ENCODE results near the gene PPP2CA. TPM values are rescaled to one million over a fixed set of nuclear protein-coding genes. Genes with fewer than 3 reads are reported as not detected.
"Not testable (repeated sequence)": the region's sequence is repeated elsewhere in the genome, so short reads cannot be mapped to it uniquely, and the experiment has no call there.

The PPP2CA gene
- total RNA-seq, 1 donor from 2014 or later: 214 TPM

- DNase-seq (ENCODE audit: low spot score): no peak
- intact Hi-C loops (cut with DNase I): no loop called here
Observed at GRCh38 chr5:134161513-134162395, 64.1 kb downstream of the PPP2CA start.

GRCh38 chr5:134153657-134154056 is 72.2 kb downstream of the PPP2CA start:
- DNase-seq (ENCODE audit: low spot score): no peak
- intact Hi-C loops (cut with DNase I): no loop called here

GRCh38 chr5:134153241-134153640 is 72.6 kb downstream of the PPP2CA start:
- intact Hi-C loops (cut with DNase I): no loop called here
- DNase-seq (ENCODE audit: low spot score): no peak

GRCh38 chr5:134152173-134152832 is 73.6 kb downstream of the PPP2CA start:
- intact Hi-C loops (cut with DNase I); DNase-seq (ENCODE audit: low spot score): not testable (repeated sequence)

- DNase-seq (ENCODE audit: low spot score): no peak
- intact Hi-C loops (cut with DNase I): no loop called here
Observed at GRCh38 chr5:134151723-134152122, 74.2 kb downstream of the PPP2CA start.

- intact Hi-C loops (cut with DNase I): no loop called here
Observed at GRCh38 chr5:134149571-134150303, 76.1 kb downstream of the PPP2CA start.

GRCh38 chr5:134148986-134149539 is 76.8 kb downstream of the PPP2CA start:
- intact Hi-C loops (cut with DNase I): no loop called here
- no peak for DNase-seq (ENCODE audit: low spot score)

More at GRCh38 chr5:134149571-134150303, 76.1 kb downstream of the PPP2CA start:
- no peak for DNase-seq (ENCODE audit: low spot score)

- no peak for DNase-seq (ENCODE audit: low spot score)
- intact Hi-C loops (cut with DNase I): no loop called here
Observed at GRCh38 chr5:134148316-134148715, 77.6 kb downstream of the PPP2CA start.

GRCh38 chr5:134146651-134147518 is 79.0 kb downstream of the PPP2CA start:
- intact Hi-C loops (cut with DNase I): no loop called here
- peak; percentile 39 for DNase-seq (ENCODE audit: low spot score)

GRCh38 chr5:134145779-134146581 is 79.9 kb downstream of the PPP2CA start:
- intact Hi-C loops (cut with DNase I): loop anchor here (2.0 kb wide), 1 partner anchor 107 kb away; no protein-coding TSS in a partner anchor
- DNase-seq (ENCODE audit: low spot score): peak; percentile 87

GRCh38 chr5:134145041-134145757 is 80.7 kb downstream of the PPP2CA start:
- peak; percentile 55 for DNase-seq (ENCODE audit: low spot score)
- intact Hi-C loops (cut with DNase I): loop anchor here (2.0 kb wide), 1 partner anchor 106 kb away; no protein-coding TSS in a partner anchor

Small RNAs within 50 kb of the gene (microRNA-seq; reads per million reads assigned to microRNA genes)
- gene MIR3661: not detected

Other genes with a start within 250 kb of the PPP2CA start
- 429 TPM for gene VDAC1, start 221.1 kb downstream of the PPP2CA start, total RNA-seq
- 2.2 TPM for gene TCF7, start 111.4 kb downstream of the PPP2CA start, total RNA-seq
- 494 TPM for gene SKP1, start 49.1 kb downstream of the PPP2CA start, total RNA-seq
- gene CDKL3, start 141.1 kb upstream of the PPP2CA start, total RNA-seq: 4.0 TPM
- 180 TPM for gene UBE2B, start 145.5 kb upstream of the PPP2CA start, total RNA-seq
- 27.2 TPM for gene CDKN2AIPNL, start 185.8 kb upstream of the PPP2CA start, total RNA-seq